ENCODE measurements around the gene DOCK7. TPM values are rescaled to one million over a fixed set of nuclear protein-coding genes. Genes with fewer than 3 reads are reported as not detected.
A peak's percentile ranks its signal among the peaks of the same experiment; 100 is the strongest.

The DOCK7 gene
- total and polyA plus RNA-seq, 2 of the 13 experiments (the other 11 are each of a cell fraction or from before 2014, with no cell fraction given): 45.7 to 67.2 TPM

DNA sequence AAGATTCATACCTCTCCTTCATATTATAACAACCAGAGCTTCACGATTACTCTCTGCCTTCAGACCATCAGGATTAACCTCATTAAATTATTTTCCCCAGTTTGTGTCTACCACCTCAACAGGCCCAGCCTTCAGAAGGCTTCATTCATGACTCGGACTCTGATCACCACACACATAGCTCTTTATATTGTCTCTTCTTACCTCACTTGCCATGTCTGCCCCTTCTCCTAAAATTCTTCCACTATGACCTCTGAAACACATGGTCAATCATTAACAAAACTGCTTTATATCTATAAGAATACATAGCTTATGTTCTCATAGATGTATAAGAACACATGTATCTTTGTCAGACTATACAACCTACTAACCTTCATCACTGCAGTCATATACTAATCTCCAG lies 171.6 kb downstream of the DOCK7 start (continued):
- TF ChIP-seq, protein P1, sequence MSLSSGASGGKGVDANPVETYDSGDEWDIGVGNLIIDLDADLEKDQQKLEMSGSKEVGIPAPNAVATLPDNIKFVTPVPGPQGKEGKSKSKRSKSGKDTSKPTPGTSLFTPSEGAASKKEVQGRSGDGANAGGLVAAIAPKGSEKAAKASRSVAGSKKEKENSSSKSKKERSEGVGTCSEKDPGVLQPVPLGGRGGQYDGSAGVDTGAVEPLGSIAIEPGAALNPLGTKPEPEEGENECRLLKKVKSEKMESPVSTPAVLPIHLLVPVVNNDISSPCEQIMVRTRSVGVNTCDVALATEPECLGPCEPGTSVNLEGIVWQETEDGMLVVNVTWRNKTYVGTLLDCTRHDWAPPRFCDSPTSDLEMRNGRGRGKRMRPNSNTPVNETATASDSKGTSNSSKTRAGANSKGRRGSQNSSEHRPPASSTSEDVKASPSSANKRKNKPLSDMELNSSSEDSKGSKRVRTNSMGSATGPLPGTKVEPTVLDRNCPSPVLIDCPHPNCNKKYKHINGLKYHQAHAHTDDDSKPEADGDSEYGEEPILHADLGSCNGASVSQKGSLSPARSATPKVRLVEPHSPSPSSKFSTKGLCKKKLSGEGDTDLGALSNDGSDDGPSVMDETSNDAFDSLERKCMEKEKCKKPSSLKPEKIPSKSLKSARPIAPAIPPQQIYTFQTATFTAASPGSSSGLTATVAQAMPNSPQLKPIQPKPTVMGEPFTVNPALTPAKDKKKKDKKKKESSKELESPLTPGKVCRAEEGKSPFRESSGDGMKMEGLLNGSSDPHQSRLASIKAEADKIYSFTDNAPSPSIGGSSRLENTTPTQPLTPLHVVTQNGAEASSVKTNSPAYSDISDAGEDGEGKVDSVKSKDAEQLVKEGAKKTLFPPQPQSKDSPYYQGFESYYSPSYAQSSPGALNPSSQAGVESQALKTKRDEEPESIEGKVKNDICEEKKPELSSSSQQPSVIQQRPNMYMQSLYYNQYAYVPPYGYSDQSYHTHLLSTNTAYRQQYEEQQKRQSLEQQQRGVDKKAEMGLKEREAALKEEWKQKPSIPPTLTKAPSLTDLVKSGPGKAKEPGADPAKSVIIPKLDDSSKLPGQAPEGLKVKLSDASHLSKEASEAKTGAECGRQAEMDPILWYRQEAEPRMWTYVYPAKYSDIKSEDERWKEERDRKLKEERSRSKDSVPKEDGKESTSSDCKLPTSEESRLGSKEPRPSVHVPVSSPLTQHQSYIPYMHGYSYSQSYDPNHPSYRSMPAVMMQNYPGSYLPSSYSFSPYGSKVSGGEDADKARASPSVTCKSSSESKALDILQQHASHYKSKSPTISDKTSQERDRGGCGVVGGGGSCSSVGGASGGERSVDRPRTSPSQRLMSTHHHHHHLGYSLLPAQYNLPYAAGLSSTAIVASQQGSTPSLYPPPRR (CRISPR knock-in tag; IDR thresholded peaks at IDR 0.05; ENCODE audit: borderline replicate concordance): 0 out of 2 replicates have a peak, but pooled peaks have one; percentile 21
- no peak for TF ChIP-seq ZSCAN9 (CRISPR knock-in tag; IDR thresholded peaks at IDR 0.05; ENCODE audit: borderline replicate concordance)
- TF ChIP-seq ZBTB21 (CRISPR knock-in tag; IDR thresholded peaks at IDR 0.05): peak; percentile 20; the same call in 1 of the 2 replicates
- TF ChIP-seq CREM (IDR thresholded peaks at IDR 0.05): 0 out of 2 replicates have a peak, but pooled peaks have one; percentile 28
- no peak for TF ChIP-seq CREM (CRISPR knock-in tag; IDR thresholded peaks at IDR 0.05)
- TF ChIP-seq, protein P2, sequence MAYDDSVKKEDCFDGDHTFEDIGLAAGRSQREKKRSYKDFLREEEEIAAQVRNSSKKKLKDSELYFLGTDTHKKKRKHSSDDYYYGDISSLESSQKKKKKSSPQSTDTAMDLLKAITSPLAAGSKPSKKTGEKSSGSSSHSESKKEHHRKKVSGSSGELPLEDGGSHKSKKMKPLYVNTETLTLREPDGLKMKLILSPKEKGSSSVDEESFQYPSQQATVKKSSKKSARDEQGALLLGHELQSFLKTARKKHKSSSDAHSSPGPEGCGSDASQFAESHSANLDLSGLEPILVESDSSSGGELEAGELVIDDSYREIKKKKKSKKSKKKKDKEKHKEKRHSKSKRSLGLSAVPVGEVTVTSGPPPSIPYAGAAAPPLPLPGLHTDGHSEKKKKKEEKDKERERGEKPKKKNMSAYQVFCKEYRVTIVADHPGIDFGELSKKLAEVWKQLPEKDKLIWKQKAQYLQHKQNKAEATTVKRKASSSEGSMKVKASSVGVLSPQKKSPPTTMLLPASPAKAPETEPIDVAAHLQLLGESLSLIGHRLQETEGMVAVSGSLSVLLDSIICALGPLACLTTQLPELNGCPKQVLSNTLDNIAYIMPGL (CRISPR knock-in tag; IDR thresholded peaks at IDR 0.05; ENCODE audit: borderline replicate concordance in 1 of 2, low read depth in 1 of 2): 0 out of 4 replicates have a peak, but pooled peaks of 1 of the 2 experiments have one; percentile 38
- TF ChIP-seq, protein P3, sequence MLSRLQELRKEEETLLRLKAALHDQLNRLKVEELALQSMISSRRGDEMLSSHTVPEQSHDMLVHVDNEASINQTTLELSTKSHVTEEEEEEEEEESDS (CRISPR knock-in tag; IDR thresholded peaks at IDR 0.05; ENCODE audit: borderline replicate concordance): no peak
- TF ChIP-seq ZNF33A (CRISPR knock-in tag; IDR thresholded peaks at IDR 0.05; ENCODE audit: borderline replicate concordance): no peak
- no peak for TF ChIP-seq CBX5 (CRISPR knock-in tag; IDR thresholded peaks at IDR 0.05; ENCODE audit: borderline replicate concordance)
- 0 out of 2 replicates have a peak, but pooled peaks have one; percentile 15 for TF ChIP-seq LCORL (IDR thresholded peaks at IDR 0.05)
- TF ChIP-seq LCORL (CRISPR knock-in tag; IDR thresholded peaks at IDR 0.05): no peak
- no peak for TF ChIP-seq NCOA5 (CRISPR knock-in tag; IDR thresholded peaks at IDR 0.05)
- peak in 1 of 2 experiments; percentile 53; a peak in 1 of 4 replicates for TF ChIP-seq EP300 (IDR thresholded peaks at IDR 0.05; ENCODE audit: low read depth in 2 of 2, low read length in 2 of 2)
- no peak for TF ChIP-seq EP300 (CRISPR knock-in tag; IDR thresholded peaks at IDR 0.05; ENCODE audit: borderline replicate concordance)
- TF ChIP-seq RARG (CRISPR knock-in tag; IDR thresholded peaks at IDR 0.05; ENCODE audit: low read depth): no peak
- no peak for TF ChIP-seq ZNF781 (CRISPR knock-in tag; IDR thresholded peaks at IDR 0.05; ENCODE audit: borderline replicate concordance, not compliant biosample characterization)
- TF ChIP-seq ZNF547 (CRISPR knock-in tag; IDR thresholded peaks at IDR 0.05): no peak
- TF ChIP-seq NR2C2 (CRISPR knock-in tag; IDR thresholded peaks at IDR 0.05; ENCODE audit: borderline replicate concordance): no peak
- no peak for TF ChIP-seq SOX6 (IDR thresholded peaks at IDR 0.05)
- TF ChIP-seq SOX6 (CRISPR knock-in tag; IDR thresholded peaks at IDR 0.05): peak; percentile 42; the same call in 1 of the 2 replicates
- TF ChIP-seq ZNF44 (CRISPR knock-in tag; IDR thresholded peaks at IDR 0.05): no peak
- TF ChIP-seq, protein P4, sequence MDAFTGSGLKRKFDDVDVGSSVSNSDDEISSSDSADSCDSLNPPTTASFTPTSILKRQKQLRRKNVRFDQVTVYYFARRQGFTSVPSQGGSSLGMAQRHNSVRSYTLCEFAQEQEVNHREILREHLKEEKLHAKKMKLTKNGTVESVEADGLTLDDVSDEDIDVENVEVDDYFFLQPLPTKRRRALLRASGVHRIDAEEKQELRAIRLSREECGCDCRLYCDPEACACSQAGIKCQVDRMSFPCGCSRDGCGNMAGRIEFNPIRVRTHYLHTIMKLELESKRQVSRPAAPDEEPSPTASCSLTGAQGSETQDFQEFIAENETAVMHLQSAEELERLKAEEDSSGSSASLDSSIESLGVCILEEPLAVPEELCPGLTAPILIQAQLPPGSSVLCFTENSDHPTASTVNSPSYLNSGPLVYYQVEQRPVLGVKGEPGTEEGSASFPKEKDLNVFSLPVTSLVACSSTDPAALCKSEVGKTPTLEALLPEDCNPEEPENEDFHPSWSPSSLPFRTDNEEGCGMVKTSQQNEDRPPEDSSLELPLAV (CRISPR knock-in tag; conservative IDR thresholded peaks at IDR 0.05; ENCODE audit: low read depth): no peak
- no peak for TF ChIP-seq ZNF749 (CRISPR knock-in tag; IDR thresholded peaks at IDR 0.05; ENCODE audit: borderline replicate concordance)
- no peak for TF ChIP-seq POLR2A (IDR thresholded peaks at IDR 0.05; ENCODE audit: insufficient read depth in 1 of 2, low read depth in 2 of 2, low read length in 2 of 2)

Measured in HepG2 (cell line).